Gastrocnemius medialis (tissue), 4 donors: ENCODE results near the gene VPS26A. TPM values are rescaled to one million over a fixed set of nuclear protein-coding genes. Genes with fewer than 3 reads are reported as not detected.
A peak's percentile ranks its signal among the peaks of the same experiment; 100 is the strongest.

Source experiments
- ATAC-seq, 2 donors: fragments of 150-250 bp; one replicate each; pipeline ENCODE4 v1.9.1; 2016
- DNase-seq, 2 donors: peaks; one replicate each; pipeline ENCODE4 v3.0.0-alpha.2; 2019
- H3K27ac ChIP-seq, 4 donors: fragments of 200-600 bp; sonication (generic); 1 replicate in 1 of 4; 2 replicates in 3 of 4; pipeline ENCODE4 v1.5.1; 2016 to 2018; ENCODE audit warnings: mild to moderate bottlenecking in 2 of 4, moderate library complexity in 1 of 4
- H3K27me3 ChIP-seq, 3 donors: fragments of 200-600 bp; sonication (generic) in 2 of 3; 1 replicate in 1 of 3; 2 replicates in 2 of 3; pipeline versions ENCODE4 v1.5.1 to v1.6.0; 2016 to 2019; ENCODE audit warnings: mild to moderate bottlenecking in 1 of 3, moderate library complexity in 1 of 3
- H3K36me3 ChIP-seq, 2 donors: fragments of 200-600 bp; sonication (generic) in 1 of 2; one replicate each; pipeline ENCODE4 v1.5.1; 2017 to 2018
- H3K4me1 ChIP-seq, 2 donors: fragments of 200-600 bp; sonication (generic) in 1 of 2; one replicate each; pipeline ENCODE4 v1.5.1; 2016 to 2017; ENCODE audit warnings: mild to moderate bottlenecking in 2 of 2
- H3K4me3 ChIP-seq, 4 donors: fragments of 200-600 bp; sonication (generic) in 3 of 4; 1 replicate in 1 of 4; 2 replicates in 3 of 4; pipeline ENCODE4 v1.5.1; 2016 to 2019; ENCODE audit warnings: mild to moderate bottlenecking in 2 of 4
- H3K9me3 ChIP-seq, 3 donors: fragments of 200-600 bp; sonication (generic) in 2 of 3; 1 replicate in 1 of 3; 2 replicates in 2 of 3; pipeline ENCODE4 v1.5.1; 2016 to 2019
- POLR2A ChIP-seq, 2 donors: fragments of 450-650 bp; IDR thresholded peaks; one replicate each; pipeline ENCODE4 v1.6.1; 2017; ENCODE audit warnings: antibody characterized with exemption in 2 of 2, mild to moderate bottlenecking in 2 of 2, moderate library complexity in 2 of 2
- in situ Hi-C, 4 donors: fragments of 200-750 bp; cut with MboI; loops; one replicate each; pipeline versions ENCODE4 v1.15.0 to v1.8.0; 2017; ENCODE audit warnings: low sequenced_read_pairs in 4 of 4
- intact Hi-C: fragments of 100-400 bp; cut with DNase I; formaldehyde crosslinking; loops from one replicate; pipeline ENCODE4 v1.15.1; 2023; ENCODE audit warnings: low total_unique reads
- total RNA-seq, 4 donors: library from RNA; depleted of rRNA; stranded (reverse); fragments of >200 nt; gene quantifications; one replicate each; pipeline versions ENCODE4 v1.1.0 to v1.2.3, GENCODE V29; 2016
- TF ChIP-seq, protein P1 (sequence below), 5 experiments: fragments of 450-650 bp in 3 of 5; fragments of 200-600 bp in 2 of 5; sonication (generic) in 2 of 5; IDR thresholded peaks in 4 of 5; conservative IDR thresholded peaks in 1 of 5; 1 replicate in 4 of 5; 2 replicates in 1 of 5; pipeline ENCODE4 v1.5.1; 2016 to 2019; ENCODE audit warnings: antibody characterized with exemption in 5 of 5, mild to moderate bottlenecking in 3 of 5, moderate library complexity in 3 of 5

The VPS26A gene
- total RNA-seq, 4 donors from 2014 or later: 21.0 to 31.1 (median 25.4) TPM

- in situ Hi-C loops (no loop called here), intact Hi-C loops (no loop called here)
- TF ChIP-seq POLR2A (IDR thresholded peaks at IDR 0.05): no peak
- TF ChIP-seq, protein P1, sequence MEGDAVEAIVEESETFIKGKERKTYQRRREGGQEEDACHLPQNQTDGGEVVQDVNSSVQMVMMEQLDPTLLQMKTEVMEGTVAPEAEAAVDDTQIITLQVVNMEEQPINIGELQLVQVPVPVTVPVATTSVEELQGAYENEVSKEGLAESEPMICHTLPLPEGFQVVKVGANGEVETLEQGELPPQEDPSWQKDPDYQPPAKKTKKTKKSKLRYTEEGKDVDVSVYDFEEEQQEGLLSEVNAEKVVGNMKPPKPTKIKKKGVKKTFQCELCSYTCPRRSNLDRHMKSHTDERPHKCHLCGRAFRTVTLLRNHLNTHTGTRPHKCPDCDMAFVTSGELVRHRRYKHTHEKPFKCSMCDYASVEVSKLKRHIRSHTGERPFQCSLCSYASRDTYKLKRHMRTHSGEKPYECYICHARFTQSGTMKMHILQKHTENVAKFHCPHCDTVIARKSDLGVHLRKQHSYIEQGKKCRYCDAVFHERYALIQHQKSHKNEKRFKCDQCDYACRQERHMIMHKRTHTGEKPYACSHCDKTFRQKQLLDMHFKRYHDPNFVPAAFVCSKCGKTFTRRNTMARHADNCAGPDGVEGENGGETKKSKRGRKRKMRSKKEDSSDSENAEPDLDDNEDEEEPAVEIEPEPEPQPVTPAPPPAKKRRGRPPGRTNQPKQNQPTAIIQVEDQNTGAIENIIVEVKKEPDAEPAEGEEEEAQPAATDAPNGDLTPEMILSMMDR (IDR thresholded peaks at IDR 0.05 in 4 of 5, conservative IDR thresholded peaks at IDR 0.05 in 1 of 5): no peak
- H3K27me3 ChIP-seq: no peaks in the 10 kb centered on the region
- ATAC-seq: no peak
- peaks cover 0 to 5% of the 10 kb centered on the region in 2 donors for H3K4me1 ChIP-seq
- H3K9me3 ChIP-seq: no peaks in the 10 kb centered on the region
- H3K36me3 ChIP-seq: peaks cover 3 to 43% of the 10 kb centered on the region in 2 donors
- H3K27ac ChIP-seq: no peak overlapping the region
- H3K4me3 ChIP-seq: no peak overlapping the region
- no peak for DNase-seq
Observed at GRCh38 chr10:69209787-69210484, 86.0 kb downstream of the VPS26A start.

DNA sequence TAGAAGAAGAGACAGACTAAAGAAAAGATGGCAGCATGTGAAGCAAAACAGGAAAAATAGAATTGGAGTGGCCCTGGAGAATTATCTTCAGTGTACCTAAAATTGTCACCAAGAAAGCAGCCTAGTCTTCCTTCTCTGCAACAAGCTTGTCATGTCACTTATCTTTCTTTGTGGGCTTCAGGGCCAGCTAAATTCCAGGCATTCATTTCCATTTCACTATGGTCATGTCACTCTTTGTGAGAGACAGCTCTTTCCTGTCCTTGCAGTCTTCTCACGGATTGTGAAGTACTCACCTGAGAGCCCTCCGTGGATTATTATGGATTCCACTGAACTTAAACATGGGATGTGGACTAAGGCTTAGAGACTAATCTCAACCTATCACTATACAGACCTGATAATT is 87.1 kb downstream of the VPS26A start:
- H3K36me3 ChIP-seq: peaks cover 3 to 34% of the 10 kb centered on the region in 2 donors
- no peak overlapping the region for H3K4me3 ChIP-seq
- no peaks in the 10 kb centered on the region for H3K9me3 ChIP-seq
- no peak for TF ChIP-seq POLR2A (IDR thresholded peaks at IDR 0.05)
- TF ChIP-seq, protein P1 (IDR thresholded peaks at IDR 0.05 in 4 of 5, conservative IDR thresholded peaks at IDR 0.05 in 1 of 5): no peak
- no peak for DNase-seq
- intact Hi-C loops (no loop called here), in situ Hi-C loops (no loop called here)
- peaks cover 0 to 5% of the 10 kb centered on the region in 2 donors for H3K4me1 ChIP-seq
- H3K27me3 ChIP-seq: no peaks in the 10 kb centered on the region
- no peak overlapping the region for H3K27ac ChIP-seq
- no peak for ATAC-seq

DNA sequence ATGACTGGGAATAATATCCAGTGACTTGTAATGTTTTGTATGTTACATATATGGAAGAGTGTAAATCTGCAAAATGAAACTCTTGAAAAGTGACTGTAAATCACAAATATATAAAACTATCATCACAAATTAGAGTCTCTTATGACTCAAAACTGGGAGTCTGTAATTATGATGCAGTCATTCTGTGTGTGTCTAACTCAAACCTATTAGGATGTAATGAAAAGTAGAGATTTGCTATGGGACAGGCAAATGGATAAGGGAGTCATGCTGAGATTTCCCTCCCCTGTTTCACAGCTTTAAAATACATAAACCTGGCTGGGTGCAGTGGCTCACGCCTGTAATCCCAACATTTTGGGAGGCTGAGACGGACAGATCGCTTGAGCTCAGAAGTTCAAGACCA is 87.5 kb downstream of the VPS26A start:
- in situ Hi-C loops: no loop called here
- Histone ChIP-seq H3K4me3 (no peak overlapping the region), H3K36me3 (peaks cover 3 to 30% of the 10 kb centered on the region in 2 donors), H3K9me3 (no peaks in the 10 kb centered on the region), H3K27me3 (no peaks in the 10 kb centered on the region), H3K27ac (no peak overlapping the region), H3K4me1 (peaks cover 0 to 5% of the 10 kb centered on the region in 2 donors)
- ATAC-seq (no peak), DNase-seq (no peak)
- intact Hi-C loops: no loop called here
- TF ChIP-seq POLR2A (IDR thresholded peaks at IDR 0.05): no peak
- TF ChIP-seq, protein P1 (IDR thresholded peaks at IDR 0.05 in 4 of 5, conservative IDR thresholded peaks at IDR 0.05 in 1 of 5): no peak

DNA sequence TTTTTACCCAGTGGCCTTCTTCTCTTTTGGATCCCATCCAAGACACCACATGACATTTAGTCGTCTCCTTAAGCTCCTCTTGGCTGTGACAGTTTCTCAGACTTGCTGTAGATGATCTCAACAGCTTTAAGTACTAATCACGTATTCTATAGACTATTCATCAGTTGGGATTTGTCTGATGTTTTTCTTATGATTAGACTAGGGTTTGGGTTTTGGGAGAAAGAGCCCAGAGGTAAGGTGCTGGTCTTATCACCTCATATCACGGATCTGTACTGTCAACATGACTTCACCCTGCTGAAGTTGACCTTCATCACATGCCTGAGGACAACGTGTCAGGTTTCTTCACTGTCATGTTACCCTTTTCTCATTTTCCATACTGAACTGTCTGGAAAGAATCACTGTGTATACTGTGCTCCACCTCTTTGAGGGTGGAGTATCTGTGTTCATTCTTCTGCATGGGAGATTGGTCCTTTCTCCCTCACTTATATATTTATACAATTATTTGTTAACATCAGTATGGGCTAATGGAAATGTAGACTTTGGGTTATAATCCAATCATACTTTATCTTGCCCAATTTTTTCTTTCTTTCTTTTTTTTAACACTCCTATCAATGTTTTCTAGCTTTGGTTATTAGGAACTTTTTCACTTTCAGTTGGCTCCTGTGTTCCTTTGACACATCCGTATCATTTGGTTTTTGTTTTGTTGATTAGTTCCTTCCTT is 89.8 kb downstream of the VPS26A start:
- Histone ChIP-seq H3K9me3 (no peaks in the 10 kb centered on the region), H3K4me3 (no peak overlapping the region), H3K4me1 (peaks cover 0 to 5% of the 10 kb centered on the region in 2 donors), H3K27ac (no peak overlapping the region), H3K36me3 (peaks cover 3 to 7% of the 10 kb centered on the region in 2 donors), H3K27me3 (no peaks in the 10 kb centered on the region)
- no peak for TF ChIP-seq POLR2A (IDR thresholded peaks at IDR 0.05)
- TF ChIP-seq, protein P1 (IDR thresholded peaks at IDR 0.05 in 4 of 5, conservative IDR thresholded peaks at IDR 0.05 in 1 of 5): no peak
- in situ Hi-C loops (no loop called here), intact Hi-C loops (no loop called here)
- DNase-seq (no peak), ATAC-seq (peak in 1 of 2 donors; percentile 76)
